Lower leg skin (tissue), 3 donors: ENCODE measurements around the gene DIP2C.

ENCODE experiments used
- POLR2A ChIP-seq, 2 donors: fragments of 450-650 bp; IDR thresholded peaks; one replicate each; pipeline ENCODE4 v1.6.1; 2016 to 2017; ENCODE audit warnings: antibody characterized with exemption in 2 of 2, mild to moderate bottlenecking in 1 of 2, moderate library complexity in 1 of 2
- TF ChIP-seq, protein P1 (sequence below), 3 donors: fragments of 450-650 bp; IDR thresholded peaks; one replicate each; pipeline ENCODE4 v1.5.1; 2016; ENCODE audit warnings: antibody characterized with exemption in 3 of 3, mild to moderate bottlenecking in 3 of 3, moderate library complexity in 2 of 3

DNA sequence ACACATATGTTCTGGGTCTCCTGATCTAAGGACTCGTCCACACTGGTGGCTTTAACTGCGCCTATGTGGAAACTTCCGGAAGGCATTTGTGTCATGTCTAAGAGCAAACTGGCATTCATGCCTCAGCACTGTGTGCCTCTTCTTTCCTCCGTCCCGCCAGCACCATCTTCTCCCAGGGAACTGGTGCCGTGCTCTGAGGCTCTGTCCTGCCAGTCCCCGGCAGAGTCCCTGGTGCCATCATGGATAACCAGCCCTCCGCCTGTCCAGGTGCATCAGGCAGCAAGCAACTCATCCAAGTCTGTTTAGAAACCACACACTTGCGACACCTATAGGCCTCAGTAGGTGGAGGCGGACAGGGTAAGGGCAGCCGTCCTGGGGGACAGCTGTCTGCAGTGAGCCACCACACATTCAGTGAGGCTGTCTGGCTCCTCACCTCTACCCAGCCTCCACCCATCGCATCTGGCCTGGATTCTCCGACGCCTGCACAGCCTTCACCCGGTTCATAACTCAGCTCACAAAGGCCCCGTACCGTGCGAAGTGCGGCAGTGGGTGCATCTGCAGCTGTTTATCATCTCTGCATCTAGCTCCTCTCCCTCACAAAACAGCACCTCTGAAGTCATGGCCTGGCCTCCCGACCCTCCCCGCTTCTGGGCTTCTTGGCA lies 162.7 kb downstream of the DIP2C start:
- TF ChIP-seq, protein P1, sequence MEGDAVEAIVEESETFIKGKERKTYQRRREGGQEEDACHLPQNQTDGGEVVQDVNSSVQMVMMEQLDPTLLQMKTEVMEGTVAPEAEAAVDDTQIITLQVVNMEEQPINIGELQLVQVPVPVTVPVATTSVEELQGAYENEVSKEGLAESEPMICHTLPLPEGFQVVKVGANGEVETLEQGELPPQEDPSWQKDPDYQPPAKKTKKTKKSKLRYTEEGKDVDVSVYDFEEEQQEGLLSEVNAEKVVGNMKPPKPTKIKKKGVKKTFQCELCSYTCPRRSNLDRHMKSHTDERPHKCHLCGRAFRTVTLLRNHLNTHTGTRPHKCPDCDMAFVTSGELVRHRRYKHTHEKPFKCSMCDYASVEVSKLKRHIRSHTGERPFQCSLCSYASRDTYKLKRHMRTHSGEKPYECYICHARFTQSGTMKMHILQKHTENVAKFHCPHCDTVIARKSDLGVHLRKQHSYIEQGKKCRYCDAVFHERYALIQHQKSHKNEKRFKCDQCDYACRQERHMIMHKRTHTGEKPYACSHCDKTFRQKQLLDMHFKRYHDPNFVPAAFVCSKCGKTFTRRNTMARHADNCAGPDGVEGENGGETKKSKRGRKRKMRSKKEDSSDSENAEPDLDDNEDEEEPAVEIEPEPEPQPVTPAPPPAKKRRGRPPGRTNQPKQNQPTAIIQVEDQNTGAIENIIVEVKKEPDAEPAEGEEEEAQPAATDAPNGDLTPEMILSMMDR (IDR thresholded peaks at IDR 0.05), result no peak
- no peak for TF ChIP-seq POLR2A (IDR thresholded peaks at IDR 0.05)
